HepG2 (cell line): ENCODE data around the gene MADD. TPM values are rescaled to one million over a fixed set of nuclear protein-coding genes. Genes with fewer than 3 reads are reported as not detected.

Experiments
- CREB3 ChIP-seq: sonication (generic); formaldehyde crosslinking; IDR thresholded peaks from 2 replicates; pipeline ENCODE4 v1.5.0; 2020; ENCODE audit warnings: missing genetic modification reagents
- E2F1 ChIP-seq: sonication (generic); formaldehyde crosslinking; IDR thresholded peaks from 2 replicates; pipeline ENCODE4 v1.5.0; 2020; ENCODE audit warnings: missing genetic modification reagents
- IRX3 ChIP-seq: sonication (generic); formaldehyde crosslinking; IDR thresholded peaks from 2 replicates; pipeline ENCODE4 v1.8.1; 2023; ENCODE audit warnings: mild to moderate bottlenecking, low read depth, missing genetic modification reagents, borderline replicate concordance
- MAZ ChIP-seq, 2 experiments: sonication (generic) in 1 of 2; formaldehyde crosslinking in 1 of 2; IDR thresholded peaks; 2 replicates each; pipeline versions ENCODE4 v1.5.0 to v1.6.1; 2012 to 2020; ENCODE audit warnings: low read depth in 2 of 2, mild to moderate bottlenecking in 2 of 2, borderline replicate concordance in 1 of 2, improper control_type of control experiment in 1 of 2, low read length in 1 of 2, missing genetic modification reagents in 1 of 2, moderate library complexity in 1 of 2
- MTERF4 ChIP-seq: sonication (generic); formaldehyde crosslinking; IDR thresholded peaks from 2 replicates; pipeline ENCODE4 v1.8.0; 2023; ENCODE audit warnings: mild to moderate bottlenecking, missing genetic modification reagents
- NR2C2 ChIP-seq: sonication (generic); formaldehyde crosslinking; IDR thresholded peaks from 2 replicates; pipeline ENCODE4 v1.4.0; 2020; ENCODE audit warnings: missing genetic modification reagents, mild to moderate bottlenecking, moderate library complexity, borderline replicate concordance
- RARA ChIP-seq: IDR thresholded peaks from 2 replicates; pipeline ENCODE4 v1.6.1; 2016; ENCODE audit warnings: missing genetic modification reagents, missing compliant biosample characterization
- RBFOX2 ChIP-seq: fragments of 200-400 bp; formaldehyde crosslinking; IDR thresholded peaks from 2 replicates; pipeline ENCODE4 v1.6.1; 2017; ENCODE audit warnings: low read depth, mild to moderate bottlenecking, low read length
- RBM22 ChIP-seq: fragments of 200-400 bp; formaldehyde crosslinking; optimal IDR thresholded peaks from 2 replicates; pipeline ENCODE3; 2017; ENCODE audit warnings: mild to moderate bottlenecking, low read length, moderate library complexity
- SCMH1 ChIP-seq: sonication (generic); formaldehyde crosslinking; IDR thresholded peaks from 2 replicates; pipeline ENCODE4 v1.9.0; 2021; ENCODE audit warnings: missing genetic modification reagents, mild to moderate bottlenecking, borderline replicate concordance
- SIN3A ChIP-seq: IDR thresholded peaks from 2 replicates; pipeline ENCODE4 v1.6.1; 2011; ENCODE audit warnings: low read depth, mild to moderate bottlenecking, control low read depth, low read length, borderline replicate concordance
- UBTF ChIP-seq: sonication (generic); formaldehyde crosslinking; IDR thresholded peaks from 2 replicates; pipeline ENCODE4 v1.4.0; 2020; ENCODE audit warnings: mild to moderate bottlenecking, missing genetic modification reagents
- ZBTB1 ChIP-seq: sonication (generic); formaldehyde crosslinking; IDR thresholded peaks from 2 replicates; pipeline ENCODE4 v1.4.0; 2020; ENCODE audit warnings: missing genetic modification reagents, borderline replicate concordance
- ZBTB2 ChIP-seq: sonication (generic); formaldehyde crosslinking; IDR thresholded peaks from 2 replicates; pipeline ENCODE4 v1.8.0; 2022; ENCODE audit warnings: low read depth, missing genetic modification reagents
- ZNF12 ChIP-seq: sonication (generic); formaldehyde crosslinking; IDR thresholded peaks from 2 replicates; pipeline ENCODE4 v1.5.0; 2020; ENCODE audit warnings: missing genetic modification reagents
- ZNF234 ChIP-seq: sonication (generic); formaldehyde crosslinking; conservative IDR thresholded peaks from 2 replicates; pipeline ENCODE4 v1.5.1; 2020; ENCODE audit warnings: mild to moderate bottlenecking, missing genetic modification reagents
- ZNF296 ChIP-seq: sonication (generic); formaldehyde crosslinking; conservative IDR thresholded peaks from 2 replicates; pipeline ENCODE4 v1.5.0; 2020; ENCODE audit warnings: mild to moderate bottlenecking, missing genetic modification reagents
- ZNF430 ChIP-seq: sonication (generic); formaldehyde crosslinking; IDR thresholded peaks from 2 replicates; pipeline ENCODE4 v1.9.0; 2021; ENCODE audit warnings: mild to moderate bottlenecking, missing genetic modification reagents
- ZNF777 ChIP-seq: sonication (generic); formaldehyde crosslinking; IDR thresholded peaks from 2 replicates; pipeline ENCODE4 v1.4.0; 2020; ENCODE audit warnings: missing genetic modification reagents
- polyA plus RNA-seq, 8 experiments: library from polyadenylated mRNA; depleted of rRNA in 3 of 8; stranded (reverse) in 7 of 8; unstranded in 1 of 8; fragments of >200 nt; fragmentation: Illumina TruSeq in 4 of 8; extraction: Trizol in 4 of 8; gene quantifications; 2 replicates each; pipeline versions ENCODE4 v1.2.1 to v1.2.3, GENCODE V29; 2011 to 2016; ENCODE audit warnings: low read depth in 4 of 8, missing spikeins in 1 of 8, mixed read lengths in 1 of 8; ENCODE audit not compliant: insufficient read depth in 1 of 8
- total RNA-seq, 5 experiments: library from RNA; depleted of rRNA; stranded (reverse); fragments of >200 nt; fragmentation: Illumina TruSeq; extraction: Trizol; gene quantifications; 2 replicates each; pipeline ENCODE4 v1.2.3, GENCODE V29; 2016; ENCODE audit warnings: low read depth in 1 of 5

The MADD gene
- total and polyA plus RNA-seq, 2 of the 13 experiments (the other 11 are each of a cell fraction or from before 2014, with no cell fraction given): 18.0 to 29.2 TPM

- 0 out of 2 replicates have a peak, but pooled peaks have one; percentile 20 for TF ChIP-seq ZBTB2 (CRISPR knock-in tag)
- no peak for TF ChIP-seq ZBTB1 (CRISPR knock-in tag)
- TF ChIP-seq SIN3A: peak; percentile 25; the same call in 1 of the 2 replicates
- TF ChIP-seq RBM22: peak; percentile 46
- 0 out of 2 replicates have a peak, but pooled peaks have one; percentile 6 for TF ChIP-seq RARA
- TF ChIP-seq ZNF12 (CRISPR knock-in tag): peak; percentile 10; the same call in 1 of the 2 replicates
- TF ChIP-seq SCMH1 (CRISPR knock-in tag): no peak
- TF ChIP-seq ZNF234 (CRISPR knock-in tag): 0 out of 2 replicates have a peak, but pooled peaks have one; percentile 63
- TF ChIP-seq NR2C2 (CRISPR knock-in tag): peak; percentile 35; the same call in 1 of the 2 replicates
- TF ChIP-seq RBFOX2: peak; percentile 90
- peak; percentile 34; the same call in 1 of the 2 replicates for TF ChIP-seq MAZ (IDR thresholded peaks at IDR 0.05; ENCODE audit: borderline replicate concordance, low read depth, low read length)
- 0 out of 2 replicates have a peak, but pooled peaks have one; percentile 28 for TF ChIP-seq MAZ (CRISPR knock-in tag; IDR thresholded peaks at IDR 0.05; ENCODE audit: low read depth)
- TF ChIP-seq IRX3 (CRISPR knock-in tag): no peak
- 0 out of 2 replicates have a peak, but pooled peaks have one; percentile 28 for TF ChIP-seq ZNF296 (CRISPR knock-in tag)
- no peak for TF ChIP-seq MTERF4 (CRISPR knock-in tag)
- peak; percentile 65; the same call in 1 of the 2 replicates for TF ChIP-seq ZNF777 (CRISPR knock-in tag)
- peak; percentile 8; the same call in 1 of the 2 replicates for TF ChIP-seq UBTF (CRISPR knock-in tag)
- TF ChIP-seq E2F1 (CRISPR knock-in tag): peak; percentile 60; the same call in 1 of the 2 replicates
- no peak for TF ChIP-seq CREB3
- TF ChIP-seq ZNF430 (CRISPR knock-in tag): 0 out of 2 replicates have a peak, but pooled peaks have one; percentile 16
These were observed at the start of gene MADD (continued) for GRCh38 chr11:47269829-47270305.
